Activated naive CD8-positive, alpha-beta T cell treated with anti-CD3 and anti-CD28 coated beads, Interleukin-2, amount 10 ng/mL, durations not matched to agents 7 days and 5 days (primary cell): ENCODE data around the gene MARCO. TPM values are rescaled to one million over a fixed set of nuclear protein-coding genes. Genes with fewer than 3 reads are reported as not detected.
"Not testable (repeated sequence)": the region's sequence is repeated elsewhere in the genome, so short reads cannot be mapped to it uniquely, and the experiment has no call there.

Experiments
- ATAC-seq: fragments of 150-1000 bp; cut with Tn5 transposase; one replicate; pipeline ENCODE4 v1.10.0; 2021; ENCODE audit warnings: low read depth, moderate library complexity
- POLR2A ChIA-PET: fragments of 350-600 bp; sonication (Branson Sonifier 250); formaldehyde crosslinking; loops from one replicate; lab custom pipeline; 2021; ENCODE audit warnings: antibody characterized with exemption; lab: Charles Lee
- DNase-seq: peaks from one replicate; pipeline ENCODE4 v3.0.0; 2021
- H3K27ac Mint-ChIP-seq: one replicate; pipeline ENCODE4 v1.8.0; 2022; ENCODE audit warnings: mild to moderate bottlenecking, mixed read lengths
- H3K27me3 Mint-ChIP-seq: one replicate; pipeline ENCODE4 v1.8.0; 2022; ENCODE audit warnings: mild to moderate bottlenecking, moderate library complexity, mixed read lengths
- H3K36me3 Mint-ChIP-seq: one replicate; pipeline ENCODE4 v1.8.0; 2021; ENCODE audit warnings: mild to moderate bottlenecking, mixed read lengths
- H3K4me1 Mint-ChIP-seq: one replicate; pipeline ENCODE4 v1.8.0; 2021; ENCODE audit warnings: mixed read lengths
- H3K4me3 Mint-ChIP-seq: one replicate; pipeline ENCODE4 v1.8.0; 2022; ENCODE audit warnings: mild to moderate bottlenecking, moderate library complexity, mixed read lengths
- H3K9me3 Mint-ChIP-seq: one replicate; pipeline ENCODE4 v1.8.0; 2021; ENCODE audit warnings: mixed read lengths
- total RNA-seq, 2 experiments: library from RNA; stranded (reverse); gene quantifications; one replicate each; pipeline ENCODE4 v1.2.3, GENCODE V29; 2021

Gene MARCO
- total RNA-seq, 2 experiments from 2014 or later = 0.26 TPM; not detected in 1

DNA sequence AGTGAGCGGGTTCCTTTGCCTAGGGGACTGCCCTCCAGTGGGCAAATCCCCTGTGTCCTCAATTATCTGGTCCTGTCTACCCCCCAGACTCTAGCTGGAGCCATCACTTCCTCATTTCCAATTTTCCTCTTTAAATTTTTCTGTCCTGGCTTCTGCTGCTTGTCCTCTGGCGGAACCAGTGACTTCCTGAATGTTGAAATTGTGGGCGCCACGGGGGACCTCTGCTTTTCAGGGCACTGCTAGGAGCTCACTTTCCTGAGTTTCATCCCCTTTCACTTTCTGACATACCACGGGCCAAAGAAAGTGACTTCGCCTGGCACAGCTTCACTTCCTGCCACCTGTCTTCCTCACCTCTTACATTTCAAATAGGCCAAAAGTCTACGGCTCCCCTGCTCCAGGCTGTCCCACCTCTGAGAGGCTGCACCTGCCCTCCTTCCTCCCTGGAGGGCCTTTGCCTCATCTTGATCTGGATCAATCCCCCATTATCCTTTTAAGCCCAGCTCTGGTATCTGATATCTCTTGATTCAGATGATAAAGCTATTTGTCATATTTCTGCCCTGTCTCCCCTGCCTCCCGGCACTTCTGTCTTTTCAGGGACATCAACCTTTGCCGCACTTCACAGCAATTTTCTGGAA, 1.4 kb upstream of the MARCO start:
- no peak overlapping the region for H3K4me3 Mint-ChIP-seq
- H3K4me1 Mint-ChIP-seq = peaks cover 6% of the 10 kb centered on the region
- DNase-seq (no peak), ATAC-seq (no peak)
- peaks cover 4% of the 10 kb centered on the region for H3K27me3 Mint-ChIP-seq
- H3K9me3 Mint-ChIP-seq = no peaks in the 10 kb centered on the region
- no peaks in the 10 kb centered on the region for H3K36me3 Mint-ChIP-seq
- POLR2A ChIA-PET = no interaction called here
- H3K27ac Mint-ChIP-seq = no peak overlapping the region

DNA sequence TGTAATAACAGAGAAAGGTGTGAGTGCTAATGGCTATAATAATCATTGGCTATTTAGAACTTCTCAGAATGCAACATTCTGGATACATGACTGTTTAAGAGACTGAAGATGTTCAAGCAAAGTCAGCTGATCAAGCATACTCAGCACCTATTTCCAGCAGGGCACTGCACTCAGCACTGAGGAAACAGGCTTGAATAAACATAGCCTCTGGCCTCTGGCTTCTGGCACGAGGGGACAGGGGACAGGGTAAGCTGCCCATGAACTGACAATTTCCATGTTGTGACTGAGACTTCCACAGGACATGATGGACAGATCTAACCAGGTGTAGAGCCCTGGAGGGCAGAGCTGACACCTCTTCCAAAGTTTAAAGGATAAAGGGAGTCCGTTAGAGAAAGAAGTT, 1.3 kb downstream of the MARCO start:
- peaks cover 4% of the 10 kb centered on the region for H3K27me3 Mint-ChIP-seq
- POLR2A ChIA-PET = no interaction called here
- DNase-seq (no peak), ATAC-seq (no peak)
- no peak overlapping the region for H3K4me3 Mint-ChIP-seq
- no peak overlapping the region for H3K27ac Mint-ChIP-seq
- H3K36me3 Mint-ChIP-seq = no peaks in the 10 kb centered on the region
- H3K9me3 Mint-ChIP-seq = no peaks in the 10 kb centered on the region
- peaks cover 6% of the 10 kb centered on the region for H3K4me1 Mint-ChIP-seq

GRCh38 chr2:118945881-118946280, 3.9 kb downstream of the MARCO start:
- no peak for DNase-seq
- POLR2A ChIA-PET = no interaction called here
- H3K36me3 Mint-ChIP-seq = no peaks in the 10 kb centered on the region
- ATAC-seq = no peak
- peaks cover under 1% of the 10 kb centered on the region for H3K4me1 Mint-ChIP-seq
- H3K9me3 Mint-ChIP-seq = no peaks in the 10 kb centered on the region
- no peak overlapping the region for H3K27ac Mint-ChIP-seq
- H3K27me3 Mint-ChIP-seq = peaks cover 4% of the 10 kb centered on the region
- no peak overlapping the region for H3K4me3 Mint-ChIP-seq

- H3K36me3 Mint-ChIP-seq, H3K4me1 Mint-ChIP-seq, H3K27ac Mint-ChIP-seq, H3K4me3 Mint-ChIP-seq, ATAC-seq, DNase-seq, H3K27me3 Mint-ChIP-seq, POLR2A ChIA-PET, H3K9me3 Mint-ChIP-seq: not testable (repeated sequence)
These were observed 6.3 kb downstream of the MARCO start for GRCh38 chr2:118948266-118948665.

GRCh38 chr2:118954297-118955060, 12.5 kb downstream of the MARCO start:
- Mint-ChIP-seq H3K9me3 (peaks cover 4% of the 10 kb centered on the region), H3K4me1 (no peaks in the 10 kb centered on the region), H3K4me3 (no peak overlapping the region), H3K27me3 (peaks cover 7% of the 10 kb centered on the region), H3K27ac (no peak overlapping the region), H3K36me3 (no peaks in the 10 kb centered on the region)
- no peak for DNase-seq
- no peak for ATAC-seq
- POLR2A ChIA-PET = interaction anchor here (1.0 kb wide), 1 partner anchor 11 kb away, joined by 3 read pairs; no protein-coding TSS in a partner anchor

DNA sequence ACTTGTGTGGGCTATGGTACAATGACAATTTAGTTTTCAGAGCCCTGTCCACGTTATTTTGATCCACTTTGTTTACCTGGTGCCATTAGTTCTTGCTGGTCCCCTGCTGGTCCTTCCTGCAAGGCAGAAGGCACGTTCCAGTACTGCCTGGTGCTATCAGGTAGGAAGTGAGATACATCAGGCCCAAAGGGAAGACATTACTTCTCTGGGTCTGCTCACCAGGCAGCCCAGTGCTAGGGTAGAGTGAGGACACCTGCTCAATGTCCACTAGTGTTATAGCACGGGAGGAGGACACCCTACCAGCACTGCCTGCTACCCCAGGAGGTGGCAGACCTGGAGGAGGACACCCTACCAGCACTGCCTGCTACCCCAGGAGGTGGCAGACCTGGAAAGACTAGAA, 23.7 kb downstream of the MARCO start:
- Mint-ChIP-seq H3K27ac (no peak overlapping the region), H3K4me3 (no peak overlapping the region), H3K36me3 (no peaks in the 10 kb centered on the region), H3K27me3 (peaks cover 9% of the 10 kb centered on the region), H3K9me3 (no peaks in the 10 kb centered on the region), H3K4me1 (no peaks in the 10 kb centered on the region)
- DNase-seq = no peak
- POLR2A ChIA-PET = interaction anchor here (0.6 kb wide), 1 partner anchor 11 kb away, joined by 3 read pairs; no protein-coding TSS in a partner anchor
- no peak for ATAC-seq

DNA sequence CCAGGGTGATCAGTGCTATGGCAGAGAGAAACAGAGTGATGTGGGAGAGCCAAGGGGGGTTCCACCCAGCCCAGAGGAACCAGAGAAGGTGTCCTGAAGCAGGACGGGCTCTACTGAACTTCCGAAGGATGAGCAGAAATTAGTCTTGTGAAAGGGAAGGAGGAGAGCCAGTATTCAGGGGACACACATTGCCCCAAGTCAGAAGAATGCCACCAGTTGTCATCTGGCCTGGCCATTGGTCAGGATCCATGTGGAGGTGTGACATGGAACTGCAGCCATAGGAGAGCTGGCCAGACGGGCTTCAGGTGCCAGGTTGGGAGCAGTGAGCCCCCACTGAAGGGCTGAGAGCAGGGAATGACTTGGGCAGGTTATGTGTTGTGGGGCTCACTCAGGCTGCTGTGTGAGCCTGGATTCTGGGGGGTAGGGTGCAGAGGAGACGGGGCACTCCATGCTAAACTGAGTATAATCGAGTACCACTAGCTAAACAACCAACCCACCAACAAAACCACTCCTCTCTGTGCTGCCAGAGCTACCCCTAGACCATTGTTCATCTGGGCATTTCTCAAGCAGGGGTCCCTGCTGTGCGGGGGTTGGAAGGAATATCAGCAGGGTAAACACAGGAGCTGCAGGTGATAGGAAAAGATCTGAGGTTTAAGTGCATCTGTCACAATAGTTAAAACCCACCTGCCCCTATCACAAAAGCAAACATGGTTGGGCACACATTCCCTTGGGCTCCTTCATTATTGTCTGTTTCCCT, 25.3 kb downstream of the MARCO start:
- H3K36me3 Mint-ChIP-seq = no peaks in the 10 kb centered on the region
- no peaks in the 10 kb centered on the region for H3K9me3 Mint-ChIP-seq
- H3K4me1 Mint-ChIP-seq = no peaks in the 10 kb centered on the region
- H3K4me3 Mint-ChIP-seq = no peak overlapping the region
- no peak for DNase-seq
- POLR2A ChIA-PET = no interaction called here
- no peak for ATAC-seq
- peaks cover 10% of the 10 kb centered on the region for H3K27me3 Mint-ChIP-seq
- H3K27ac Mint-ChIP-seq = no peak overlapping the region

DNA sequence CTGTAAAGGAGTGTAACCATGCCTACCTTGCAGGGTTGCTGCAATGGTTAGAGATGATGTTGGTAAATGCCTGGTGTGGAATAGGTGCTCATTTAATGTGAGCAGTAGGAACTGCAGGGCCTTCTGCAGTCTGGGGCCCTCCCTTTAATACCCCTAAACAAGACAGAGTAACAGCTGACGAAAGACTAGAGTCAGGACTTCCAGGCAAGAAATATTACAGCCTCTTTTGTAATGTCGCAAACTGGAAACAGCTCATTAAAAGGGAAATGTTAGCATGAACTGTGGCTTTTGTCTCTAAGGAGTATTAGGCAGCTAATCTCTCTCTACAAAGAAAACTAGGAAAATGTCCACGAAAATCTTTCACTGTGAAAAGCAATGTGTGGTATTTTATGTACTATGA, 26.0 kb downstream of the MARCO start:
- Mint-ChIP-seq H3K4me1 (no peaks in the 10 kb centered on the region), H3K9me3 (no peaks in the 10 kb centered on the region), H3K27ac (no peak overlapping the region), H3K36me3 (no peaks in the 10 kb centered on the region), H3K27me3 (peaks cover 10% of the 10 kb centered on the region), H3K4me3 (no peak overlapping the region)
- POLR2A ChIA-PET = no interaction called here
- no peak for ATAC-seq
- no peak for DNase-seq

DNA sequence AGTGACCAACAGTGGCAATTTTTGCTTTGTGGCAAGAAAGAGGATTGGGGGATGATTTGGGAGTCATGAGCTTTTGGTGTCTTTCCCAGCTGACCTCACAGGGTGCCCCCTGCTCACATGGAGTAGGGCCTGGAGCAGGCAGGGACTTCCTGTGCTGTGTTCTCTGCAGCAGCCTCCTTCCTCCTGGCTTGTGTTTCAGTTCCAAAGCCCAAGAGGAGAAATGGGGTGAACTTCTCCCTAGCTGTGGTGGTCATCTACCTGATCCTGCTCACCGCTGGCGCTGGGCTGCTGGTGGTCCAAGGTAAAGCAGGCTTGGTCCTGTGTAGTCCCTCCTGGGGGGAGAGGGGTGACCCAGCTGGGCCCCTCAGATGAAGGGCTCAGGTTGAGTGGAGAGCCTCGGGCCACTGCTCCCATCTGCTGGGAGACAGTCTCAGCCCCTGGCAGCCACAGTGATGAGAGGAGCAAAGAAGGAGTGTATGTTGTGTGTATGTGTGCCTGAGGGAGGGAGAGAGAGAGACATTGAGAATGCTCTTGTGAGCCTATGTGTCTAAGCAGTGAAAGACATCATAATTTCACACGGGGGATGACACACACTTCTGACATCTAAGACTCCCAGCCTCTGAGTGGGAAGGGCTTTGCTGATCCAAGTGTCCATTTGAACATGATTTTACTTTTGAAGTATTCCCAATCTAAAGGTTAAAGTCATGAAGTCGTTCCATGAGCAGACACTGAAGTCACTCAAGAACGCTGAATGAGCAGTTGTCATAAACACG, 27.2 kb downstream of the MARCO start:
- no peak for ATAC-seq
- Mint-ChIP-seq H3K27ac (no peak overlapping the region), H3K9me3 (no peaks in the 10 kb centered on the region), H3K27me3 (peaks cover 10% of the 10 kb centered on the region), H3K4me3 (no peak overlapping the region), H3K4me1 (no peaks in the 10 kb centered on the region), H3K36me3 (no peaks in the 10 kb centered on the region)
- DNase-seq = no peak
- POLR2A ChIA-PET = no interaction called here

DNA sequence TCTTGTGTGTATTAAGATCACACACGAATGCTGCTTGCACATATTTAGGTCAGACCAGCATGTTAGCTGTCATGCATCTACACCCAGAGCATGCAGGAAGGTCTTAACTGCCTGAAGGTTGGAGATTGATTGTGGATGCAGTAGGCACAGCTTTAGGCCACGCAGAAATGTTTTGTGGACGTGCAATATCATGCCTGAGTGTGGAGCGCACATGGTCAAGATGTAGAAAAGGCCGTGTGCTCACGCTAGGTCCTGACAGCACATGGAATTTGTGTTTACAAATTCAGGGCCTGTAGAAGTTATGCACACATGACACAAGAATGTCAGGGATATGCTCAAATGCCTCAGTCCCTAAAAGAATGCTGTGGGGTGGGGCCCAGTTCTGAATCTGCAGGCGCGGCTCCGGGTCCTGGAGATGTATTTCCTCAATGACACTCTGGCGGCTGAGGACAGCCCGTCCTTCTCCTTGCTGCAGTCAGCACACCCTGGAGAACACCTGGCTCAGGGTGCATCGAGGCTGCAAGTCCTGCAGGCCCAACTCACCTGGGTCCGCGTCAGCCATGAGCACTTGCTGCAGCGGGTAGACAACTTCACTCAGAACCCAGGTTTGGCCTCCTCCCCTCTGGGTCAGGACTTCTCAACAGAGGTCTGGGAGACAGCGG, 27.9 kb downstream of the MARCO start:
- no peaks in the 10 kb centered on the region for H3K9me3 Mint-ChIP-seq
- POLR2A ChIA-PET = no interaction called here
- H3K27ac Mint-ChIP-seq = no peak overlapping the region
- DNase-seq (no peak), ATAC-seq (no peak)
- no peaks in the 10 kb centered on the region for H3K36me3 Mint-ChIP-seq
- no peak overlapping the region for H3K4me3 Mint-ChIP-seq
- no peaks in the 10 kb centered on the region for H3K4me1 Mint-ChIP-seq
- H3K27me3 Mint-ChIP-seq = peaks cover 4% of the 10 kb centered on the region

DNA sequence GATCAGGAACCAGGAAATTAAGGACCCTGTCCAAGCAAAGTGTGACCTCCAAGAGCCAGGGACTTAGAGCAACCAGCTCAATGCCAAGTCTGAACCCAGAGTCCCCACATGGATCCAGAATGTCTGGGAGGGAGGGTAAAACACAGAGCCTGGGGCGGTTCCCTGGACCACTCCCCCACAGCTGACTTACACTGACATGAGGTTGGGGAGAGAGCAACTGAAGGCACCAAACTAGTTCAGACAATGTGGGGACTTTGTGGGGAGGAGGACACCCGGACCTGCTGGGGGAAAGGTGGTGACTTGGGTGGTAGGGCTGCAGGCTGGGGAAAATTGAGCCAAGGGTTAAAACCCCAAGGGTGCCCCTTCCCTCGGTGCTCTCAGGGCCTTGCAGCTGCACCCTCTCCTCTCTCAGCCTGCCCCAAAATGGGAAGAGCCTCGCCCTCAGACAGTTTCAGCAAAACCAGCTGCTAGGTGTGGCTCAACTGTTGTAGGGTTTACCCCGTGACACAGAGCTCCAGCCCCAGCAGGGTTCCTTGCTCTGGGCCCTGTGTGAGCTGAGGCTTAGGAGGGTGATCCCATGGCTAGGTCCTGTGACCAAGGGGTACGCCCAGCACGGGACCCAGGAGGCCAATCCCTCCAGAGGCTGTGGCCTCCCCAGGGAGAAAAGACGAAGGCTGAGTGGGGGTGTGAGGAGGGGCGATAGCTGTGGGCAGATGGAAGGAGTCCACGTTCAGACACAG, 28.6 kb downstream of the MARCO start:
- Mint-ChIP-seq H3K4me1 (no peaks in the 10 kb centered on the region), H3K4me3 (no peak overlapping the region), H3K27me3 (peaks cover 6% of the 10 kb centered on the region), H3K27ac (no peak overlapping the region), H3K36me3 (no peaks in the 10 kb centered on the region), H3K9me3 (no peaks in the 10 kb centered on the region)
- no peak for ATAC-seq
- no peak for DNase-seq
- POLR2A ChIA-PET = no interaction called here
